CD4-positive, CD25-positive, alpha-beta regulatory T cell (primary cell): ENCODE measurements around the gene ZC3H8. TPM values are rescaled to one million over a fixed set of nuclear protein-coding genes. Genes with fewer than 3 reads are reported as not detected.

ENCODE experiments used
- ATAC-seq, 2 donors: fragments of 150-1000 bp; cut with Tn5 transposase; one replicate each; pipeline ENCODE4 v1.10.0; 2021; ENCODE audit warnings: low read depth in 2 of 2, moderate number of reproducible peaks in 2 of 2, moderate library complexity in 1 of 2
- DNase-seq, 3 donors: peaks; one replicate each; pipeline versions ENCODE4 v3.0.0 to v3.0.0-alpha.2; 2012 to 2022; ENCODE audit warnings: mixed read lengths in 1 of 3
- H3K27ac ChIP-seq: one replicate; pipeline ENCODE4 v1.7.0; 2013; ENCODE audit warnings: mild to moderate bottlenecking, low read length; ENCODE audit not compliant: insufficient read depth, poor library complexity, severe bottlenecking
- H3K27me3 ChIP-seq: one replicate; pipeline ENCODE4 v1.7.0; 2013; ENCODE audit warnings: low read length; ENCODE audit not compliant: control insufficient read depth, insufficient read depth
- H3K36me3 ChIP-seq: one replicate; pipeline ENCODE4 v1.7.0; 2013; ENCODE audit warnings: mild to moderate bottlenecking, low read length, moderate library complexity; ENCODE audit not compliant: control insufficient read depth, insufficient read depth
- H3K4me1 ChIP-seq: 2 replicates; pipeline ENCODE4 v1.7.0; 2013; ENCODE audit warnings: mild to moderate bottlenecking, low read length; ENCODE audit not compliant: insufficient read depth, control insufficient read depth, poor library complexity, severe bottlenecking
- H3K4me3 ChIP-seq: one replicate; pipeline ENCODE4 v1.7.0; 2013; ENCODE audit warnings: low read depth, mild to moderate bottlenecking, low read length, moderate library complexity
- H3K9me3 ChIP-seq, 2 experiments: 1 replicate in 1 of 2; 2 replicates in 1 of 2; pipeline ENCODE4 v1.7.0; 2013; ENCODE audit warnings: low read length in 2 of 2, mild to moderate bottlenecking in 1 of 2, moderate library complexity in 1 of 2; ENCODE audit not compliant: control insufficient read depth in 2 of 2
- H3K27ac Mint-ChIP-seq, 3 donors: one replicate each; pipeline ENCODE4 v1.8.0; 2020 to 2022; ENCODE audit warnings: mild to moderate bottlenecking in 3 of 3, mixed read lengths in 3 of 3, moderate library complexity in 2 of 3
- H3K27me3 Mint-ChIP-seq: one replicate; pipeline ENCODE4 v1.8.0; 2022; ENCODE audit warnings: mild to moderate bottlenecking, mixed read lengths
- H3K36me3 Mint-ChIP-seq: one replicate; pipeline ENCODE4 v1.8.0; 2020; ENCODE audit warnings: mixed read lengths
- H3K4me1 Mint-ChIP-seq, 4 donors: one replicate each; pipeline ENCODE4 v1.8.0; 2020 to 2022; ENCODE audit warnings: mixed read lengths in 4 of 4, mild to moderate bottlenecking in 1 of 4
- H3K4me3 Mint-ChIP-seq, 4 donors: one replicate each; pipeline ENCODE4 v1.8.0; 2020 to 2022; ENCODE audit warnings: mild to moderate bottlenecking in 4 of 4, mixed read lengths in 4 of 4, moderate library complexity in 3 of 4
- H3K9me3 Mint-ChIP-seq, 7 donors: one replicate each; pipeline ENCODE4 v1.8.0; 2020 to 2022; ENCODE audit warnings: mixed read lengths in 7 of 7, mild to moderate bottlenecking in 3 of 7, moderate library complexity in 2 of 7
- polyA plus RNA-seq, 4 donors: library from polyadenylated mRNA; unstranded; fragments of 300-500 nt; fragmentation: Illumina TruSeq; gene quantifications; one replicate each; pipeline ENCODE4 v1.2.3, GENCODE V29; 2021
- total RNA-seq: library from RNA; stranded (reverse); gene quantifications from one replicate; pipeline ENCODE4 v1.2.3, GENCODE V29; 2022

The ZC3H8 gene
- total and polyA plus RNA-seq, 5 donors from 2014 or later: 11.6 to 16.6 (median 15.0) TPM

GRCh38 chr2:112257575-112257974 lies 2.7 kb upstream of the ZC3H8 start:
- Histone ChIP-seq H3K4me3 (no peak overlapping the region), H3K27me3 (no peaks in the 10 kb centered on the region), H3K27ac (no peak overlapping the region), H3K36me3 (no peaks in the 10 kb centered on the region), H3K9me3 (no peaks in the 10 kb centered on the region), H3K4me1 (peaks cover 16% of the 10 kb centered on the region)
- DNase-seq (no peak), ATAC-seq (no peak)
- Mint-ChIP-seq H3K27me3 (no peaks in the 10 kb centered on the region), H3K4me3 (peak overlapping the region in 1 of 4 donors; percentile 11), H3K4me1 (peaks cover 13 to 18% (median 15%) of the 10 kb centered on the region in 4 donors), H3K9me3 (peaks cover 0 to 1% (median 0%) of the 10 kb centered on the region in 7 donors), H3K27ac (no peak overlapping the region), H3K36me3 (no peaks in the 10 kb centered on the region)

GRCh38 chr2:112256654-112257053 lies 1.8 kb upstream of the ZC3H8 start:
- no peak for DNase-seq
- Mint-ChIP-seq H3K27me3 (no peaks in the 10 kb centered on the region), H3K9me3 (no peaks in the 10 kb centered on the region), H3K36me3 (no peaks in the 10 kb centered on the region), H3K4me3 (peak overlapping the region in 2 of 4 donors; percentile 17 to 42), H3K27ac (no peak overlapping the region), H3K4me1 (peaks cover 13 to 18% (median 15%) of the 10 kb centered on the region in 4 donors)
- no peaks in the 10 kb centered on the region for H3K36me3 ChIP-seq
- ATAC-seq: no peak
- H3K4me3 ChIP-seq: no peak overlapping the region
- H3K27me3 ChIP-seq: no peaks in the 10 kb centered on the region
- H3K4me1 ChIP-seq: peaks cover 23% of the 10 kb centered on the region
- no peak overlapping the region for H3K27ac ChIP-seq
- no peaks in the 10 kb centered on the region for H3K9me3 ChIP-seq

GRCh38 chr2:112255875-112256274 lies 1.0 kb upstream of the ZC3H8 start:
- Histone ChIP-seq H3K4me1 (peaks cover 23% of the 10 kb centered on the region), H3K36me3 (no peaks in the 10 kb centered on the region), H3K9me3 (no peaks in the 10 kb centered on the region), H3K27ac (no peak overlapping the region), H3K4me3 (no peak overlapping the region), H3K27me3 (no peaks in the 10 kb centered on the region)
- Mint-ChIP-seq H3K4me3 (peak overlapping the region in 3 of 4 donors; percentile 90 to 93 (median 91)), H3K27me3 (no peaks in the 10 kb centered on the region), H3K27ac (peak overlapping the region in 1 of 3 donors; percentile 70), H3K36me3 (no peaks in the 10 kb centered on the region), H3K9me3 (no peaks in the 10 kb centered on the region), H3K4me1 (peaks cover 13 to 18% (median 15%) of the 10 kb centered on the region in 4 donors)
- ATAC-seq (no peak), DNase-seq (no peak)

- Histone ChIP-seq H3K27me3 (no peaks in the 10 kb centered on the region), H3K4me1 (peaks cover 23% of the 10 kb centered on the region), H3K4me3 (no peak overlapping the region), H3K9me3 (no peaks in the 10 kb centered on the region), H3K27ac (no peak overlapping the region), H3K36me3 (peaks cover 12% of the 10 kb centered on the region)
- no peak for DNase-seq
- H3K9me3 Mint-ChIP-seq: no peaks in the 10 kb centered on the region
- no peak for ATAC-seq
- H3K36me3 Mint-ChIP-seq: peaks cover 3% of the 10 kb centered on the region
- H3K27me3 Mint-ChIP-seq: no peaks in the 10 kb centered on the region
- peak overlapping the region; percentile 90 to 93 (median 92) for H3K4me3 Mint-ChIP-seq
- H3K4me1 Mint-ChIP-seq: peaks cover 5 to 14% (median 12%) of the 10 kb centered on the region in 4 donors
- peak overlapping the region in 1 of 3 donors; percentile 92 for H3K27ac Mint-ChIP-seq
These were observed 1.5 kb downstream of the ZC3H8 start for GRCh38 chr2:112253261-112253815.

- Mint-ChIP-seq H3K36me3 (peaks cover 13% of the 10 kb centered on the region), H3K9me3 (no peaks in the 10 kb centered on the region), H3K27me3 (no peaks in the 10 kb centered on the region), H3K4me3 (no peak overlapping the region), H3K27ac (no peak overlapping the region), H3K4me1 (peaks cover 7 to 15% (median 12%) of the 10 kb centered on the region in 4 donors)
- ATAC-seq (no peak), DNase-seq (no peak)
- H3K36me3 ChIP-seq: peaks cover 24% of the 10 kb centered on the region
- H3K4me3 ChIP-seq: peak overlapping the region; percentile 5
- H3K27me3 ChIP-seq: no peaks in the 10 kb centered on the region
- no peaks in the 10 kb centered on the region for H3K9me3 ChIP-seq
- H3K27ac ChIP-seq: no peak overlapping the region
- H3K4me1 ChIP-seq: peaks cover 23% of the 10 kb centered on the region
These were observed 3.6 kb downstream of the ZC3H8 start for GRCh38 chr2:112251271-112251670.

- H3K4me1 Mint-ChIP-seq: peaks cover 11 to 38% (median 22%) of the 10 kb centered on the region in 4 donors
- no peak overlapping the region for H3K4me3 Mint-ChIP-seq
- Histone ChIP-seq H3K9me3 (no peaks in the 10 kb centered on the region), H3K36me3 (peaks cover 37% of the 10 kb centered on the region), H3K27ac (no peak overlapping the region), H3K4me1 (peaks cover 4% of the 10 kb centered on the region), H3K4me3 (no peak overlapping the region), H3K27me3 (no peaks in the 10 kb centered on the region)
- no peaks in the 10 kb centered on the region for H3K27me3 Mint-ChIP-seq
- peaks cover 30% of the 10 kb centered on the region for H3K36me3 Mint-ChIP-seq
- peak overlapping the region in 1 of 3 donors; percentile 31 for H3K27ac Mint-ChIP-seq
- no peaks in the 10 kb centered on the region for H3K9me3 Mint-ChIP-seq
- ATAC-seq (no peak), DNase-seq (no peak)
These were observed 10.0 kb downstream of the ZC3H8 start for GRCh38 chr2:112244854-112245253.

GRCh38 chr2:112243233-112243632 lies 11.6 kb downstream of the ZC3H8 start:
- H3K4me3 Mint-ChIP-seq: no peak overlapping the region
- Histone ChIP-seq H3K27me3 (no peaks in the 10 kb centered on the region), H3K36me3 (peaks cover 29% of the 10 kb centered on the region), H3K4me1 (peaks cover 4% of the 10 kb centered on the region), H3K9me3 (no peaks in the 10 kb centered on the region), H3K4me3 (no peak overlapping the region), H3K27ac (no peak overlapping the region)
- H3K9me3 Mint-ChIP-seq: no peaks in the 10 kb centered on the region
- peaks cover 31% of the 10 kb centered on the region for H3K36me3 Mint-ChIP-seq
- no peaks in the 10 kb centered on the region for H3K27me3 Mint-ChIP-seq
- peaks cover 13 to 41% (median 27%) of the 10 kb centered on the region in 4 donors for H3K4me1 Mint-ChIP-seq
- no peak for ATAC-seq
- peak overlapping the region in 1 of 3 donors; percentile 16 for H3K27ac Mint-ChIP-seq
- DNase-seq: no peak

GRCh38 chr2:112242384-112242783 lies 12.5 kb downstream of the ZC3H8 start:
- no peaks in the 10 kb centered on the region for H3K27me3 ChIP-seq
- no peak for ATAC-seq
- peaks cover 4% of the 10 kb centered on the region for H3K4me1 ChIP-seq
- peaks cover 21% of the 10 kb centered on the region for H3K36me3 ChIP-seq
- no peak overlapping the region for H3K4me3 ChIP-seq
- DNase-seq: no peak
- Mint-ChIP-seq H3K4me3 (no peak overlapping the region), H3K27me3 (no peaks in the 10 kb centered on the region), H3K36me3 (peaks cover 28% of the 10 kb centered on the region), H3K27ac (no peak overlapping the region), H3K4me1 (peaks cover 18 to 42% (median 31%) of the 10 kb centered on the region in 4 donors), H3K9me3 (no peaks in the 10 kb centered on the region)
- H3K9me3 ChIP-seq: no peaks in the 10 kb centered on the region
- no peak overlapping the region for H3K27ac ChIP-seq
